Lower leg skin (tissue), 3 donors: ENCODE measurements around the gene DRC3.

Experiments used
- CTCF ChIP-seq, 3 donors: fragments of 450-650 bp; IDR thresholded peaks; one replicate each; pipeline ENCODE4 v1.5.1; 2016; ENCODE audit warnings: antibody characterized with exemption in 3 of 3, mild to moderate bottlenecking in 3 of 3, moderate library complexity in 2 of 3
- POLR2A ChIP-seq, 2 donors: fragments of 450-650 bp; IDR thresholded peaks; one replicate each; pipeline ENCODE4 v1.6.1; 2016 to 2017; ENCODE audit warnings: antibody characterized with exemption in 2 of 2, mild to moderate bottlenecking in 1 of 2, moderate library complexity in 1 of 2

GRCh38 chr17:17981330-17981729 is 8.7 kb downstream of the DRC3 start:
- no peak for TF ChIP-seq CTCF (IDR thresholded peaks at IDR 0.05)
- TF ChIP-seq POLR2A (IDR thresholded peaks at IDR 0.05), result no peak
